Measurements from ENCODE around the gene CAMK1.
"Not testable (repeated sequence)": the region's sequence is repeated elsewhere in the genome, so short reads cannot be mapped to it uniquely, and the experiment has no call there.

The CAMK1 gene

GRCh38 chr3:9792405-9793160, 22.8 kb upstream of the CAMK1 start, which contains the start of the genes ARPC4 and TADA3:
Gene ARPC4 (plus strand): TSS chr3:9793082. CDS start chr3:9793122, 40 bp downstream.
Gene TADA3 (minus strand): TSS chr3:9792473. CDS start chr3:9791466, 1,007 bp downstream.
- peak; percentile 94 for DNase-seq

- no peak for DNase-seq
Measured at GRCh38 chr3:9791790-9792404, 22.1 kb upstream of the CAMK1 start.

- DNase-seq, result no peak
Measured at GRCh38 chr3:9791127-9791526, 21.4 kb upstream of the CAMK1 start.

GRCh38 chr3:9787714-9788113, 18.0 kb upstream of the CAMK1 start:
- DNase-seq, result no peak

- DNase-seq, result no peak
Measured at GRCh38 chr3:9786825-9787669, 17.3 kb upstream of the CAMK1 start.

- no peak for DNase-seq
Measured at GRCh38 chr3:9786209-9786739, 16.5 kb upstream of the CAMK1 start.

GRCh38 chr3:9785602-9786001, 15.9 kb upstream of the CAMK1 start:
- DNase-seq, result no peak

- DNase-seq, result no peak
Measured at GRCh38 chr3:9784965-9785364, 15.2 kb upstream of the CAMK1 start.

- no peak for DNase-seq
Measured at GRCh38 chr3:9783954-9784353, 14.2 kb upstream of the CAMK1 start.

GRCh38 chr3:9782770-9783169, 13.0 kb upstream of the CAMK1 start:
- DNase-seq, result no peak

- no peak for DNase-seq
Measured at GRCh38 chr3:9781978-9782603, 12.3 kb upstream of the CAMK1 start.

GRCh38 chr3:9781551-9781950, 11.8 kb upstream of the CAMK1 start:
- DNase-seq, result no peak

GRCh38 chr3:9780910-9781309, 11.2 kb upstream of the CAMK1 start:
- no peak for DNase-seq

GRCh38 chr3:9780458-9780812, 10.7 kb upstream of the CAMK1 start:
- DNase-seq, result no peak

GRCh38 chr3:9779721-9780457, 10.1 kb upstream of the CAMK1 start:
- DNase-seq, result peak; percentile 21

- no peak for DNase-seq
Measured at GRCh38 chr3:9779075-9779593, 9.4 kb upstream of the CAMK1 start.

GRCh38 chr3:9778143-9779074, 8.7 kb upstream of the CAMK1 start:
- DNase-seq, result peak; percentile 72

- DNase-seq, result no peak
Measured at GRCh38 chr3:9777694-9778021, 7.9 kb upstream of the CAMK1 start.

GRCh38 chr3:9776896-9777693, 7.3 kb upstream of the CAMK1 start:
- no peak for DNase-seq

GRCh38 chr3:9771007-9771406, 1.3 kb upstream of the CAMK1 start:
- not testable (repeated sequence) for DNase-seq

All from stimulated activated naive CD4-positive, alpha-beta T cell treated with Interleukin-2 at 50 U/mL for 16 hours (primary cell).